Transverse colon (tissue), 3 donors: ENCODE data around the gene TOMM40.

Experiments
- CTCF ChIP-seq, 5 experiments: fragments of 200-600 bp in 3 of 5; fragments of 450-650 bp in 2 of 5; sonication (generic) in 3 of 5; IDR thresholded peaks; 1 replicate in 2 of 5; 2 replicates in 3 of 5; pipeline ENCODE4 v1.5.1; 2016 to 2017; ENCODE audit warnings: antibody characterized with exemption in 5 of 5, inconsistent platforms in 3 of 5, mild to moderate bottlenecking in 2 of 5, moderate library complexity in 1 of 5
- EP300 ChIP-seq: sonication (generic); formaldehyde crosslinking; IDR thresholded peaks from one replicate; pipeline ENCODE4 v1.6.1; 2017; ENCODE audit warnings: antibody characterized with exemption, low read depth
- POLR2A ChIP-seq: fragments of 450-650 bp; IDR thresholded peaks from one replicate; pipeline ENCODE4 v1.6.1; 2016; ENCODE audit warnings: antibody characterized with exemption, mild to moderate bottlenecking, moderate library complexity

- TF ChIP-seq CTCF (IDR thresholded peaks at IDR 0.05) (no peak), POLR2A (no peak), EP300 (no peak)
These were observed 14.0 kb upstream of the TOMM40 start for GRCh38 chr19:44876930-44877535.
